NCI-H2227 (cell line): ENCODE measurements around the gene CD300LF.

ENCODE experiments used
- DNase-seq: peaks from one replicate; lab custom pipeline; 2025; ENCODE audit not compliant: unreplicated experiment; lab: John Stamatoyannopoulos, UW

The CD300LF gene

GRCh38 chr17:74691151-74691550, 21.6 kb downstream of the CD300LF start:
- DNase-seq: no peak

GRCh38 chr17:74690409-74690825, 22.3 kb downstream of the CD300LF start:
- DNase-seq: no peak

GRCh38 chr17:74687886-74688285, 24.8 kb downstream of the CD300LF start:
- no peak for DNase-seq

- no peak for DNase-seq
Measured at GRCh38 chr17:74686761-74687160, 26.0 kb downstream of the CD300LF start.

GRCh38 chr17:74682471-74683190, 30.1 kb downstream of the CD300LF start:
- no peak for DNase-seq

GRCh38 chr17:74682028-74682427, 30.7 kb downstream of the CD300LF start:
- DNase-seq: no peak

GRCh38 chr17:74680941-74681340, 31.8 kb downstream of the CD300LF start:
- DNase-seq: no peak

- DNase-seq: no peak
Measured at GRCh38 chr17:74680213-74680612, 32.5 kb downstream of the CD300LF start.

GRCh38 chr17:74679374-74679773, 33.3 kb downstream of the CD300LF start:
- no peak for DNase-seq

- peak; percentile 31 for DNase-seq
Measured at GRCh38 chr17:74678541-74678940, 34.2 kb downstream of the CD300LF start.

- DNase-seq: peak; percentile 21
Measured at GRCh38 chr17:74677558-74678466, 34.9 kb downstream of the CD300LF start.

- peak; percentile 23 for DNase-seq
Measured at GRCh38 chr17:74671031-74671771, 41.5 kb downstream of the CD300LF start.

- no peak for DNase-seq
Measured at GRCh38 chr17:74670329-74670728, 42.4 kb downstream of the CD300LF start.

- no peak for DNase-seq
Measured at GRCh38 chr17:74663561-74663960, 49.2 kb downstream of the CD300LF start.

- no peak for DNase-seq
Measured at GRCh38 chr17:74659889-74660288, 52.8 kb downstream of the CD300LF start.

GRCh38 chr17:74658620-74659019, 54.1 kb downstream of the CD300LF start:
- no peak for DNase-seq

GRCh38 chr17:74654742-74655141, 58.0 kb downstream of the CD300LF start:
- no peak for DNase-seq

GRCh38 chr17:74652020-74652419, 60.7 kb downstream of the CD300LF start:
- no peak for DNase-seq

- no peak for DNase-seq
Measured at GRCh38 chr17:74649909-74650308, 62.8 kb downstream of the CD300LF start.

- no peak for DNase-seq
Measured at GRCh38 chr17:74647871-74648672, 64.7 kb downstream of the CD300LF start.

- DNase-seq: no peak
Measured at GRCh38 chr17:74646231-74646630, 66.5 kb downstream of the CD300LF start.
